GM19397 (cell line): ENCODE measurements around the gene HMBS.
"Not testable (repeated sequence)": the region's sequence is repeated elsewhere in the genome, so short reads cannot be mapped to it uniquely, and the experiment has no call there.

ENCODE experiments used
- ATAC-seq: cut with Tn5 transposase; IDR thresholded peaks from one replicate; pipeline ENCODE4 v1.9.1; 2021; ENCODE audit warnings: mild to moderate bottlenecking, moderate library complexity; ENCODE audit not compliant: unreplicated experiment

HMBS gene

DNA sequence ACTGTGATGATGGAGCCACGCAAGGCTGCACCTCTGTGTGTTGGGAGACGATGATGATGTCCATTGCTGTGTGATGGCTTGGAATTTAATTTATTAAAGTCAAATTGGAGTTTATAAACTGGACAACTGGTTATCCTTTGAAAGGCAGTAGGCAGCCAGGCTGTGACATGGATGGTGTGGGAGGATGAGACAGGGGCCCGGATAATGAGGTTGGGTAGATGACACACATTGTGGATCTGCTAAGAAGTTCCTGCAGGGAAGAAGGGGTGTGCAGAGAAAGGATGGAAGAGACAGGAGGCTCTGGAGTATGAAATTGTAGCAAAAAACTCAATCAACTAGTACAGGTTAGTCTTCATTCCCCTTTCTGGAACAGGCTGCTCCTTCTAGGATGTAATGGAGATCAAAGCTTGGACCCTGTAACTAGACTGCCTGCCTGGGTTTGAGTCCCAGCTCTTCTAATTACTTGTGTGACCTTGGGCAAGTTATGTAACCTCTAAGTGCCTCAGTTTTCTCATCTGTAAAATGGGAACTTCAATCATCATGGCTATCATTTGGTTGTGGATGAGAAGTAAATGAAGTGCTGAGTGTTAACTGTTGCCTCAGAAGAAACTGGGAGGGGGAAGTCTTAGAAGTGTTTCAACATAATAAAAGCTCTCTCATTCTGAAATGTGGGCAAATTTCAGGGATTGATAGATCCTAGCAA lies 32.5 kb downstream of the HMBS start:
- ATAC-seq: no peak

DNA sequence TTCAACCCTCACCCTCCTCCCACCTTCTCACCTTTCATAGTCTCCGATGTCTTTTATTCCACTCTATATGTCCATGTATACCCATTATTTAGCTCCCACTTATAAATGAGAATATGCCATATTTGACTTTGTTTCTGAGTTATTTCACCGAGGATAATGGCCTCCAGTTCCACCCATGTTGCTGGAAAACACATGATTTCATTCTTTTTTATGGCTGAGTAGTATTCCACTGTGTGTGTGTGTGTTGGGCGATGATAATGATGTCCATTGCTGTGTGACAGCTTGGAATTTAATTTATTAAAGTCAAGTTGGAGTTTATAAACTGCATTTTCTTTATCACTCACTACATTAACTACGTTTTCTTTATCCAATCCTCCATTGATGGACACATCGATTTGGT lies 33.5 kb downstream of the HMBS start:
- ATAC-seq: no peak

- no peak for ATAC-seq
These were observed 34.3 kb downstream of the HMBS start for GRCh38 chr11:119118946-119119345.

DNA sequence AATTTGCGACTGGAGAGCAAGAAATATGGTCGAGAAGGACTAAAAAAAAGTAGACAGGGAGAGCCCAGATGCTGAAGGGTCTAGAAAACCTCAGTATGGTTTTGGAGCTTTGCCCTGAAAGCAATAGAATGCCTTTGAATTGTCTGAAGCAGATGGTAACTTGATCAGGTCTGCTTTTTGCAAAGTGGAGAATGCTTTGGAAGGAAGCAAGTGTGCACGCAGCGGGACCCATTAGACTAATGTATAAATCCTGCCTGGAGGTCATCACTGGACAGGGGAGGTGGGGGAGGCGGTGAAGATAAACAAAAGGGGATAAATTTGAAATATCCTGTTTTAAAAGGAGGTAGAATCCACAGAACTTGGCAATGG lies 35.9 kb downstream of the HMBS start:
- ATAC-seq: no peak

GRCh38 chr11:119121008-119121810 lies 36.5 kb downstream of the HMBS start, which contains the start of gene HINFP:
Gene HINFP, plus strand, starts transcription at chr11:119121580. Its CDS starts 5,365 bp downstream, at chr11:119126945.
- ATAC-seq: peak; percentile 96

- no peak for ATAC-seq
These were observed 37.1 kb downstream of the HMBS start for GRCh38 chr11:119121811-119122124.

DNA sequence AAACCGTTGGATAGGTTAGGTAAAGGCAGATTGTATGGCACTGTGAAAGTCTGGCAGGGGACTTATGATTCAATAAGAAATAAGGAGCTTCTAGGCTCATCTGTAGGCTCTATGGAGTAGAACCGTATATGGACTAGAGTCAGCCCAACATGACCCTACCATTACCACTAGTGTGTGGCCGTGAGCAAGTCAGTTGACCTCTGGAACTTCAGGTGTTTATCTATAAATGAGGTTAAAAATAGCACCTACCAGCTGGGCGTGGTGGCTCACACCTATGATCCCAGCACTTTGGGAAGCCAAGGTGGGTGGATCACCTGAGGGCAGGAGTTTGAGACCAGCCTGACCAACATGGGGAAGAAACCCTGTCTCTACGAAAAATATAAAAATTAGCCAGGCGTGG lies 41.1 kb downstream of the HMBS start:
- ATAC-seq: no peak

GRCh38 chr11:119126675-119127268 lies 42.1 kb downstream of the HMBS start:
- no peak for ATAC-seq

- no peak for ATAC-seq
These were observed 46.0 kb downstream of the HMBS start for GRCh38 chr11:119130662-119131061.

GRCh38 chr11:119134389-119134978 lies 49.8 kb downstream of the HMBS start:
- no peak for ATAC-seq

- ATAC-seq: not testable (repeated sequence)
These were observed 54.6 kb downstream of the HMBS start for GRCh38 chr11:119139276-119139675.
